Colonic mucosa (tissue), 4 donors: ENCODE measurements around the gene STIMATE. TPM values are rescaled to one million over a fixed set of nuclear protein-coding genes. Genes with fewer than 3 reads are reported as not detected.

Source experiments
- DNase-seq: peaks from one replicate; pipeline ENCODE4 v3.0.0-alpha.2; 2020
- H3K27ac ChIP-seq: fragments of 200-600 bp; one replicate; pipeline ENCODE4 v1.8.0; 2021
- H3K27me3 ChIP-seq: fragments of 200-600 bp; one replicate; pipeline ENCODE4 v1.8.0; 2021
- H3K36me3 ChIP-seq: fragments of 200-600 bp; one replicate; pipeline ENCODE4 v1.8.0; 2021
- H3K4me1 ChIP-seq: fragments of 200-600 bp; one replicate; pipeline ENCODE4 v1.8.0; 2021; ENCODE audit warnings: mild to moderate bottlenecking
- H3K4me3 ChIP-seq: fragments of 200-600 bp; one replicate; pipeline ENCODE4 v1.8.0; 2021
- H3K9ac ChIP-seq, 2 donors: one replicate each; pipeline ENCODE4 v1.7.0; 2013; ENCODE audit warnings: control low read depth in 2 of 2, low read depth in 2 of 2, low read length in 2 of 2
- H3K9me3 ChIP-seq: fragments of 200-600 bp; one replicate; pipeline ENCODE4 v1.8.0; 2021
- CTCF ChIP-seq: fragments of 200-600 bp; IDR thresholded peaks from one replicate; pipeline ENCODE4 v1.8.0; 2022; ENCODE audit warnings: antibody characterized with exemption, mild to moderate bottlenecking
- intact Hi-C: fragments of 100-400 bp; cut with DNase I; formaldehyde crosslinking; loops from one replicate; pipeline ENCODE4 v1.14.1; 2022
- total RNA-seq, 2 donors: library from RNA; stranded (reverse); fragmentation: NEBNext Ultra II Directional in 1 of 2; extraction: Animal tissue kit (Norgen Biotek cat#: 25700) in 1 of 2; gene quantifications; one replicate each; pipeline ENCODE4 v1.2.1, GENCODE V29; 2021
- donor health status: healthy.
- donor health status: DM: no; HTN: no; CAD: no.
- donor health status: DM: no; HTN: no; CAD: no.

Gene STIMATE
- total RNA-seq, 2 donors from 2014 or later = 7.4 to 15.3 TPM

DNA sequence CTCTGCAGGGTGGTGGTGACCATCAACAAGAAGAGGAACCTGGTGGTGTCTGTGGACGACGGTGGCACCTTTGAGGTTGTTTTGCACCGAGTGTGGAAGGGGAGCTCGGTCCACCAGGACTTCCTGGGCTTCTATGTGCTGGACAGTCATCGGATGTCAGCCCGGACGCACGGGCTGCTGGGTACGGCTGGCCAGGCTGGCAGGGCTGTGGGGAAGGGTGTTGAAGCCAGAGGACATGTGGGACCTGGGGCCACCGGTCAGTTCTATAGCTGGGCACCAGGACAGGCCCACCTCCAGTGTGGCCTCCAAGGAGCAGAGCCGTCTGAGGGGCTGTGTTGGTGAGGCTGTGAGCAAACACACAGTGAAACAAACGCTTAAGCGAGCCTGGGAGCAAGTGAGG is 106.6 kb downstream of the STIMATE start:
- intact Hi-C loops = no loop called here
- no peak overlapping the region for H3K4me3 ChIP-seq
- no peaks in the 10 kb centered on the region for H3K4me1 ChIP-seq
- no peak overlapping the region for H3K9ac ChIP-seq
- no peak for TF ChIP-seq CTCF
- H3K9me3 ChIP-seq = no peaks in the 10 kb centered on the region
- no peaks in the 10 kb centered on the region for H3K36me3 ChIP-seq
- DNase-seq = no peak
- H3K27ac ChIP-seq = no peak overlapping the region
- H3K27me3 ChIP-seq = no peaks in the 10 kb centered on the region

DNA sequence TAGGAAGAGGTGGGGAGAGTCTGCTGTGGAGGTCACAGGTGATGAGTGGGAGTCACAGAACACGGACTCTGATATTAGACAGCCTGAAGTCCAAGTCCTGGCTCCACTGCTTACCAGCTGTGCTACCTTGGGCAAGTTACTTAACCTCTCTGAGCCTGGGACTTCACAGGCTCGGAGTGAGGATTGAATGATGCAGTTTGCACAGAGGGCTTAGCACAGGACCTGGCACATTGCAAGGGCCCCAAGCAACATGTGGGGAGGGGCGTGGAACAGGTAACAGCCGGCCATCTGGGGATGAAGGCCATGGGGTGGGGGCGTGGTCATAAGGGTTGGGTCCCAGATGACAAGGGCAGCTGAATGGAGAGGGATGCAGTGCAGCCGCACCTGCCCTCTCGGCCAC is 107.0 kb downstream of the STIMATE start:
- DNase-seq = no peak
- Histone ChIP-seq H3K27ac (no peak overlapping the region), H3K4me3 (no peak overlapping the region), H3K4me1 (no peaks in the 10 kb centered on the region), H3K9me3 (no peaks in the 10 kb centered on the region), H3K27me3 (no peaks in the 10 kb centered on the region), H3K36me3 (no peaks in the 10 kb centered on the region), H3K9ac (no peak overlapping the region)
- intact Hi-C loops = no loop called here
- TF ChIP-seq CTCF = no peak

- Histone ChIP-seq H3K9ac (no peak overlapping the region), H3K9me3 (no peaks in the 10 kb centered on the region), H3K27ac (no peak overlapping the region), H3K4me1 (no peaks in the 10 kb centered on the region), H3K36me3 (no peaks in the 10 kb centered on the region), H3K4me3 (no peak overlapping the region), H3K27me3 (no peaks in the 10 kb centered on the region)
- DNase-seq = no peak
- intact Hi-C loops = no loop called here
- TF ChIP-seq CTCF = no peak
Measured at GRCh38 chr3:52789746-52790040, 107.7 kb downstream of the STIMATE start.

DNA sequence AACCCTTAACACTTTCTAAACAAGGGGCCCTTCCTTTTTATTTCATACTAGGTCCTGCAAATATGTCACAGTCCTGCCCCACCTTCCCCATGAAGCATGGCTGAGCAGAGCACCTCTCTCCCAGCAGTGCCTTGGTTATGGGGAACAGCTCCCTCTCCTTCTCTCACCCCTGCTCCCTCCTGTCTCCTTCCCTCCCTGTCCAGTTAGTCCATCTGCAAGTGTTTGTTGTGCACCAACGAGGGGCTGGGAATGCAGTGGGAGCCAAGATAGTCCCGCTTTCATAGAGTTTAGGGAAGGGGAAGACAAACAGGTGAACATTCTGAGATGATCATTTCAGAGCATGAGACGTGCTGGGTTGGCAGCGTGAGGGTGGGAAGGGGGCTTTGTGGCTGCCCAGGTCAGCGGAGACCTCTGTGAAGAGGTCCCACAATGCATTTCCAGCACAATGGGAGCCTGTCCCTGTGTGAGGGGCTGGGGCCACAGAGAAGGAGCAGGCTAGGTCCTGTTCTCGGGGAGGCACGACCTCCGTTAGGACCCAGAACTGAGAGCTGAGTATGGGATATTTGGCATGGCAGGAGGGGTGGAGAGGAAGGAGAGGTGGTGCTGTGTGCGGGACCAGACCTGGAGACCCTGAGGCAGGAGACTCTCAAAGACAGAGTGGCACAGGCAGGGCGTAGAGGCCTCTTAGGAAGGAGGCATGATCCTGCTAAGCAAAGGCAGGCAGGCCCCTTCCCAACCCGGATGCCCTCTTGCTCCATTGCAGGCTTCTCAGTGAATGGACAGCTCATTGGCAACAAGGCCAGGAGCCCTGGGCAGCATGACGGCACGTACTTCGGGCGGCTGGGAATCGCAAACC is 108.2 kb downstream of the STIMATE start:
- H3K9me3 ChIP-seq = no peaks in the 10 kb centered on the region
- H3K4me1 ChIP-seq = no peaks in the 10 kb centered on the region
- DNase-seq = no peak
- no peaks in the 10 kb centered on the region for H3K36me3 ChIP-seq
- intact Hi-C loops = no loop called here
- TF ChIP-seq CTCF = no peak
- H3K9ac ChIP-seq = no peak overlapping the region
- H3K4me3 ChIP-seq = no peak overlapping the region
- H3K27me3 ChIP-seq = no peaks in the 10 kb centered on the region
- no peak overlapping the region for H3K27ac ChIP-seq

DNA sequence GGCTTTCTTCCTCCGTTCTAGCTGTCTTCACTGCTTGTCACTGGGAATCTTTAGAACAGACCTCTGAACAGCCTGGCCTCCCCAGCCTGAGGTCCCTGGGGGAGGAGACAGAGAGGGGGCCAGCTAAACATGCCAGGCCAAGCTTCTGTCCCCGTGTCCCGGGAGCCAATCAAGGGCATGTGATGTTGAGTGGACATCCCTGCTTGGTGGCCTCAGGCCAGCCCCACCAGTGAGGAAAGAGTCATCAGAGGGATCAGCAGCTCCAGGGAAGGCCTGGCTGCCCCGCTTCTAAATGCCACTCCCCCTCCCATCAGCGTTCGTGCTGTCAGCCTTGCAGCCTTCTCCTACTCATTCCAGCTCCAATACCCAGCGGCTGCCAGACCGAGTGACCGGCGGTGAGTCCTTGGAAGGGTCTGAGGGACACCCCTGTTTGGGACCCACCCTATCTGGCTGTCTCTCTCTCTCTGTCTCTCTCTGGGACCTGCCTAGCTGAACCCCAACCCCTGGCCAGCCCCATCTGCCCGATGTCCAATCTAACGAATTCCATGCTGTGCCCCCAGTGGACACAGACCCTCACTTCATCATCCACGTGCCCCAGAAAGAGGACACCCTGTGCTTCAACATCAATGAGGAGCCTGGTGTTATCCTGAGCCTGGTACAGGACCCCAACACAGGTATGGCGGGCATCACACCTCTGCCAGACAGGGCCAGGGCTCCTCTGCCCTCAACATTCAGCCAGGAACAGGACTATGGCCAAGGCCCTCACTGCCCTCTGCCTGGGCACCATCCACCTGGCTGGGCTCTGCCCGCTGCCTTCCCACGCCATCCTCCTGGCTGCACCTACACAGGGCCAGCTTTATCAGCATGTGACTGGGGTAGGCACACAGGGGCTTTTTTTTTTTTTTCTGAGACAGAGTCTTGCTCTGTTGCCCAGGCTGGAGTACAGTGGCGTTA is 109.4 kb downstream of the STIMATE start:
- intact Hi-C loops = no loop called here
- no peaks in the 10 kb centered on the region for H3K36me3 ChIP-seq
- no peaks in the 10 kb centered on the region for H3K27me3 ChIP-seq
- no peak overlapping the region for H3K9ac ChIP-seq
- no peak for TF ChIP-seq CTCF
- no peak overlapping the region for H3K4me3 ChIP-seq
- no peaks in the 10 kb centered on the region for H3K4me1 ChIP-seq
- H3K27ac ChIP-seq = no peak overlapping the region
- H3K9me3 ChIP-seq = no peaks in the 10 kb centered on the region
- no peak for DNase-seq
